DMS153 treated with DMSO at 0.1 percent for 48 hours (cell line): ENCODE data around the gene COG1.
A peak's percentile ranks its signal among the peaks of the same experiment; 100 is the strongest.

ENCODE experiments used
- DNase-seq: peaks from one replicate; lab custom pipeline; 2025; ENCODE audit not compliant: unreplicated experiment; lab: John Stamatoyannopoulos, UW

COG1 gene

DNA sequence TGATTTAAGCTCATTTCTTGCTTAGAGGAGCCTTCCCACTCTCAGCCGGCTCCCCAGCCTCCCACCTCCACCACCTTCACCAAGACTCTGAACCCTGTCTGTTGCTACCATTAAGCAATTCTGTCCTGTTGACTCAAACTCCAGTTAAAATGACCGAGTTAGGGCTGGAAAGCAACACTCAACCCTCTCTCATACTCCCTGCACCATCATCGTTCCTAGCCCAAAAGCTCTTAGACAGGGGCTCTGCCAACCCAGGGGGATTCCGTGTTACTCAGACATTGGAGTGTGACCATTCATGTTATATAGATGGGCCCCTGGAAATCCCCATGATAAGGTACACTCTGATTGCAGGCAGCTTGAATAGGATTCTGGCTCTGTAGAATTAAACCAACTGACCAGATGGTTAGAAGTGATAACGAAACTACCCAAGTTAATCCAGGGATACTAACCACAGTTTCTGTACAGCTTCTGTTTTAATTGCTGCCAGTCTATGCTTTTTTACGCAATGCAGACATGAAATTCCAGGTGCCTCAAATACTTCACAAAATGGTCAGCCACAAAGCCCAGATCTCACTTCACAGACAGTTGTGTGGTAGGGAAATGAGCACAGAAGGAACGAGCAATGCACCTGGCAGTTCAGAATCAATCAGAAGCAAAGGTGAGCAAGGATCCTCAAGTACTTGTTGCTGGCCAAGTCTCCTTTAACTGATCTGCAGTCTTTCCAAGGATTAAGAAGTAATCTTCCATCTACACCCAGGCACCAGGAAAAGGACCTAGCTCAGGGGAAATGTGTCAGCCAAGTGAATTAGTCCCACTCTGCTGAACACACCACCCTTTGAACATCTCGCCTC is 25.9 kb upstream of the COG1 start:
- DNase-seq: no peak

DNA sequence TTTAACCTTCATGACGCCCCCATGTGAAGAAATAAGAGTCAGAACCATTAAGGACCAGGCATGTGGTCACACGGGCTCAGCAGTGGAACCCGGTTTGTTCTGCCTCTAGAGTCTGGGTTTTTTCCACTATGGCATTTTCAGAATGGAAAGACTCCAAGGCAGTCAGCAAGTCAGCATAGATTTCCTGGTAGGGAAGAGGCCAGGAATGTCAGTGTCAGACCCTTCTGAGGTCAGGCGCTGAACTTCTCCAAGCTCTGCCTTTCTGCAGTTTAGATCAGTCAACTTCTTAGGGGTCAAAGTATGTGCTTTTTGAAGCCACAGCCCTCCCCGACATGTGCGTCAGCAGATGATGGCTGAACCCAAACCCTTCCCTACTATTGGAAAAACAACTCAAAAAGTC is 24.2 kb upstream of the COG1 start:
- no peak for DNase-seq

DNA sequence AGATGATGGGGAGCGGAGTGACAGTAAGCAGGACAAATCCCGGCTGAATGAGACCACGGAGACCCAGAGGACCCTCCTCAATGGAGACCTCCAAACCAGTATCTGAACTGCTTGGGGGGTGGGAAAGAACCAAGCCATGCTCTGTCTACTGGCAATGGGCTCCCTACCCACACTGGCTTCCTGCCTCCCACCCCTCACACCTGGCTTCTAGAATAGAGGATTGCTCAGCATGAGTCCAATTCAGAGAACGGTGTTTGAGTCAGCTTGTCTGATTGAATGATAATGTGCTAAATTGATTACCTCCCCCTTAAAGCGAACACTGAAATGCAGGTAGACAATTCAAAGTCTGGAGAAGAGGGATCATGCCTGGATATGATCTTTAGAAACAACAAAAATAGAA is 22.5 kb upstream of the COG1 start:
- no peak for DNase-seq

GRCh38 chr17:73172252-73172651 is 20.6 kb upstream of the COG1 start:
- no peak for DNase-seq

DNA sequence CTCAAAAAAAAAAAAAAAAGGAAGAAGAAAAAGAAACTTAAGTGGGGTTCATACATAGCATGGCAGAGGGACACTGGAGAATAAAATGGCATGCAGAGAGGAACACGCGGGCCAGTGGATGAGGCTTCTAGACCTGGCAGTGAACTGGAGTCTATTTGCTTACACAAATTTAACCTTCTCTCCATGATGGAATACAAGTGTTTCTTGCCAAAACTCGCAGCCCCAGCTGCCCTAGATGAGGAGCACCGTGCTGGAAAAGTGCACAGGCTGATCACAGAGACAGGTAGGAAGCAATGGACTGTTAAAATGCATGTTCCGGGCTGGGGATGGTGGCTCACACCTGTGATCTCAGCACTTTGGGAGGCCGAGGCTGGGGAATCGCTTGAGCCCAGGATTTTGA is 18.7 kb upstream of the COG1 start:
- DNase-seq: no peak

DNA sequence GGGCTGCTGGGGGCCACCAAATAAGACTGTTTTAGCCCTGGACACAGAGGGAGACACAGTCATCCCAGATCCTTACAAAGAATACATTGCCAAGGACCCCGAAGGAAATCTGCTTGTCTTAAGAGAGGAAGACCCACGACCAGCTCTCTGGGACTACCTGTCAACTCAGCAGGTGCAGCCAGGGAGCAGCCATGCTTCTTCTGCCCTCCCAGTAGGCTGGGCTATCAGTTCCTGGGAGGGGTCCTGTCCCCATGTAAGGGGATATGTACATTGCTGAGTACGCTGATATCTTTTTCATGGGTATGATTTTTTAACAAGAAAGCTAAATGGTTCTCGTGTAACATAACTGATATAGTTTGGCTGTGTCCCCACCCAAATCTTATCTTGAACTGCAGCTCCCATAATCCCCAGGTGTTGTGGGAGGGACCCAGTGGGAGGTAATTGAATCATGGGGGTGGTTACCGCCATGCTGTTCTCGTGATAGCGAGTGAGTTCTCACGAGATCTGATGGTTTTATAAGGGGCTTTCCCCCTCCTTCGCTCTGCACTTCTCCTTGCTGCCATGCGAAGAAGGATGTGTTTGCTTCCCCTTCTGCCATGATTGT is 16.8 kb upstream of the COG1 start:
- no peak for DNase-seq

- no peak for DNase-seq
Measured at GRCh38 chr17:73179387-73179786, 13.5 kb upstream of the COG1 start.

GRCh38 chr17:73179878-73180277 is 13.0 kb upstream of the COG1 start:
- no peak for DNase-seq

DNA sequence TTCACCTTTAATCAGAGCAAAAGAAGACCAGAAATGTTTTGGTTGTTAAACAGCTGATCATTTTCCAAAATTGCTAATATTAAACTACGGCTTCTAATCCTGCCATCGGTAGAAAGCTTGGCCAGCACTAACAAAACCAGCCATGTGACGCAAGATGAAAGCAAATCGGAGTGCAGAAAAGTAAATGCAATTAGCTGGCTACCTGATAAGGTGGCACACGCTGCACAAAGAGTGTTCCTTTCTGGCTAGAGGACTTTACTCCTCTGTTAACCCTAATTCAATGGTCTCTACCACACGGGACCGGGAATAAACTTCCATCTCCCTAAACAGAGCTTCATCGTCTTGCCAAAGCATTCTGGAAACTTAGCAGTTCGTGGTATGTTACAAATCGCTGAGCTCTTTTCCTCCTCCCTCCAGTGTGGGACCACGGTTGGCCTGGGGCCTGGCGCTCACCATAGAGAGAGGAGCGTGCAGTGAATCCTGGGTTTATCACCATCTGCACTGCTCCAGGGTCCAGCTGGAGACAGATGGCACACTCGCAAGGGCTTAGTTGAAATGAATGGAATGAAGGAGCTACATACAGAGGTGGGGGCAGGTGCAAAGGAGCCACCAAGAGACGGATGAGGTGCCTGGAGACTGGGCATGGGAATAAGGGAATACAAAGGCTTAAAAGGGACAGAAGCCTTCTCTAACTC is 10.1 kb upstream of the COG1 start:
- no peak for DNase-seq

DNA sequence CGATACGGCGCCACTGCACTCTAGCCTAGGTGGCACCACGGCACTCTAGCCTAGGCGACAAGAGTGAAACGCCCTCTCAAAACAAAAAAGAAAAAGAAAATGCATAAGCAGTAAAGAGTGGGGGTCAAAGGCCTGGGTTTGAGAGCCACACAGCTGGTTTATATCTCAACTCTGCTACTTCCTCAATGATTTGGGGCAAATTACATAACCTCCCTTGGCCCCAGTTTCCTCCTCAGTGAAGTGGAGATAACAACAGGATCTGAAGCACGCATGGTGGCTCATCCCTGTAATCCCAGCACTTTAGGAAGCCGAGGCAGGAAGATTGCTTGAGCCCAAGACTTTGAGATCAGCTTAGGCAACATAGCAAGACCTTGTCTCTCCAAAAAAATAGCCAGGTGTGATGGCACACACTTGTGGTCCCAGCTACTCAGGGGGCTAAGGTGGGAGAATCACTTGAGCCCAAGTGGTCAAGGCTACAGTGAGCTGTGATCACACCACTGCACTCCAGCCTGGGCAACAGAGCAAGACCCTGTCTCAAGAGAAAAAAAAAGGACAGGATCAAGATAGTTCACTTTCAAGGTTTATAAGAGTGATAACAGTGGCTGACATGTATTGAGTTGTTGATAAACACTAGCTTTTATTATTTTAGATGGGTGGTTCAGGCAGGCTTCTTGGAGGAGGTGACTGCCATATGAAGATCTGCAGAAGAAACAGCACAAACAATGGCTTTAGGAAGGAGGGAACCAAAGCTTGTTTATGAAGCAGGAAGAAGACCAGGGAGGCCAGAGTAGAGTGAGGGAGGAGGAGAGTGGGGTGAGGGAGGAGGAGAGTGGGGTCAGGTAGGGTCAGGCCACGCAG is 8.5 kb upstream of the COG1 start:
- no peak for DNase-seq

DNA sequence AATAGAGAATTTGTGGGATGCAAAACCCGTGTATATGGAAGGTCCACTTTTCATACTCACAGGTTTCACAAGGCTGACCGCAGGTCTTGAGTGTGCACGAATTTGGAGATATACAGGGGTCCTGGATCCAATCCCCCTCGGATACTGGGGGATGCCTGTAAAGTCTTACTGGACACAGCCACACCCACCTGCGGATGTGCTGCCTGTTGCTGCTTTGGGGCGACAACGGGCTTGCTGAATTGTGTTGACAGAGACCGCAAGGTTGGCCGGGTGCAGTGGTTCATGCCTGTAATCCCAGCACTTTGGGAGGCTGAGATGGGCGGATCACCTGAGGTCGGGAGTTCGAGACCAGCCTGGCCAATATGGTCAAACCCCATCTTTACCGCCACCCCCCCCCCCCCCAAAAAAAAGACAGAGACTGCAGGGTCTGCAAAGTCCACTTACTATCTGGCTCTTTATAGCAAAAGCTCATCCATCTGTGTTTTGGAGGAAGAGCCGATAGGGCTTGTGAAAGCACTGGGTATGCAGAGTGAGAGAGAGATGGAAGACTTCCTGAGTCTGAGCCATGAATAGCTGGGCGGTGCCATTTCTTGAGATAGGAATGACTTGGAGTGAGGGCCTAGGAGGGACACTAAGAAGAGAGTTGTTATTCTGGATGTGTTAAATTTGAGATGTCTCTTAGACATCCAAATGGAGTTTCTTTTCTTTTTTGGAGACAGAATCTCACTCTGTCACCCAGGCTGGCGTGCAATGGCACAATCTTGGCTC is 6.4 kb upstream of the COG1 start:
- DNase-seq: no peak

DNA sequence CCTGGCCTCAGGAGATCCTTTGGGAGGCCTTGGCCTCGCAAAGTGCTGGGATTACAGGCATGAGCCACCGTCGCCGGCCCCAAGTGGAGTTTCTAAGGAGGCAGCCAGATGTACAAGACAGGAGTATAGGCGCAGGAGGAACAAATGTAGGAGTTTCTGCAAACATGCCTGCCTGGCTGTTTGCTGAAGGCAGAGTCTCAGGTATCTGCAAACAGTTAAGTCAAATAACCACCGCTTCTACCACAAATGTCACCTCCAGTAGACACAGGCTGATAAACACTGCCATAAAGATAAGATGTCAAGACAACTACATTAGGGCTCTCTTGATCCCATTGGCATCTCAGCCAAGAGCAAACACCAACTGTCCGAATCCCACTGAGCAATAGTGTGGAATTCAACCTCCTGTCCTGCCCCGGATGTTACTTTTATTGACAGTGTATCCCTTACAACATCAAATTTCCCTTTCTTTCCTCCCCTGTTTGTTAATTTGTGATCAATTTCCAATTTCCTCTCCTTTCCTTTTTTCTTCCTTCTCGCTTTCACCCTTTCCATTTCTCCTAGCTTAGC is 5.6 kb upstream of the COG1 start:
- no peak for DNase-seq

DNA sequence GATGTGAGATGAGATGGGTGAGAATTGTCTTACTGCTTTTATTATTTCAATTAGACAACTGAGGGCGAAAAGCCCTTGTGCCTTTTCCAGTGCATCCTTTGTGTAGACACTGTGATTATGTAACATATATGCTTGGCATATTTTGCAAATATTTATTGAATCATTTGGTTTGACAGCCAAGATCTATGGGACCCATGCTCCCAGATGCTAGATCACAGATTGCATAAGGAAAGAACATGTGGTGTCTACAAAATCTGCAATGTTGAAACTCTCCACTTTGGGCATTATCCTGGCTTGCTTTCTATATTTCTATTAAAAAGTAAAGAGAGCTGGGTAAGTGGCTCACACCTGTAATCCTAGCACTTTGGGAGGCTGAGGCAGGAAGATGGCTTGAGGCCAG is 4.8 kb upstream of the COG1 start:
- no peak for DNase-seq

DNA sequence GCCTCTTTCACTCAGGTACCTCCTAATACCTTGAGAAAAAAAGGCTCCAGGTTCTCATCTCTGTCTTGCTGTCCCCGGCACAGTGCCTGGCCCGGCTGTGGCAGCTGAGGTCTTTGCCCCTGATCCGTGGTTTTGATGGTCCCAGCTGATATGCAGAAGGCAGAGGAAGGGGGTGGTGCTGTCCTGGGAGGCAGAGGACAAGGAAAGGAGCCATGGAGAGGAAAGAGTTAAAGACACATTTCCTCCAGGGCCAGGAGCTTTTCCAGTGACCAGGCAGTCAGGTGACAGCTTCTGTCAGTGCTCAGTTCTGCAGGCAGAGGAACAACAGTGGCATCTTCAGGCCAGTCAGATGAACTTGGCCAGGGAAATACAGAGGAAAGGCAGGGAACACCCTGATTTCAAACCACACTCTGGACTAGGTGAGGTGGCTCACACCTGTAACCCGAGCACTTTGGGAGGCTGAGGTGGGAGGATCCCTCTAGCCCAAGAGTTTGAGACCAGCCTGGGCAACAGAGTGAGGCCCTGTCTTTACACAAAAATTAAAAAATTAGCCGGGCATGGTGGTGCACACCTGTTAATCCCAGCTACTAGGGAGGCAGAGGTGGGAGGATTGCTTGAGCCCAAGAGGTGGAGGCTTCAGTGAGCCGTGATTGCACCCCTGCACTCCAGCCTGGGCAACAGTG is 3.3 kb upstream of the COG1 start:
- no peak for DNase-seq

- peak; percentile 80 for DNase-seq
Measured at GRCh38 chr17:73191443-73192205, 1.2 kb upstream of the COG1 start.

DNA sequence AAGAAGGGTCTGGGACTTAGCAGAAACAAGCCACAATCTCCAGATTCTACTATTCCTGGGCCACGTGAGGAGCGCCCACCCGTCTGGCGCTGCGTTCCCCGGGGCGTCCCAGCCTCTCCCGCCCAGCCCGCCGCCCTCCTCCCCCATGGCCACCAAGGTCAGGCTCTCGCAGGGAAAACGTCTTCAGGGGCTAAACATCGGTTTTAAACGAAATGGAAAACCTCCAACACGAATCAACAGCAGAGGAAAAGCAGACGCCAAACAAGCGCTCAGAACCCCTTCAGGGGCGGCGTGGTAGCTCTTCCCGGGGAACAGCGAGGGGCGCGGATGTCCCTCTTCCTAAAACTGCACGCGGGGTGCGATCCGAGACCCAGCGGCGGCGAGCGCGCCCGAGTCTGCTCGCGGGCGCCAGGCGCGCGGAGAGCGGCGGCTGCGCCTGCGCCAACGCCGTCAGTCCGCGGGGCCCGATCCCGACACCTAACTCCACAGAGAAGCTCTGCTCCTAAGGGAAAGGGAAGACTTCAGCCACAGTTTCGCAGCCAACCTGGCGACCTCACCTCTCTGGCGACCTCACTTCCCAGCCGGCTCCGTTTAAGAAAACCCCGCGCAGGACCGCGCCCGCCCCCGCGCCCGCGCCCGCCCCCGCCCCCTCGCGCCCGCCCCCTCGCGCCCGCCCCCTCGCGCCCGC is 505 bp upstream of the COG1 start:
- DNase-seq: peak; percentile 46

DNA sequence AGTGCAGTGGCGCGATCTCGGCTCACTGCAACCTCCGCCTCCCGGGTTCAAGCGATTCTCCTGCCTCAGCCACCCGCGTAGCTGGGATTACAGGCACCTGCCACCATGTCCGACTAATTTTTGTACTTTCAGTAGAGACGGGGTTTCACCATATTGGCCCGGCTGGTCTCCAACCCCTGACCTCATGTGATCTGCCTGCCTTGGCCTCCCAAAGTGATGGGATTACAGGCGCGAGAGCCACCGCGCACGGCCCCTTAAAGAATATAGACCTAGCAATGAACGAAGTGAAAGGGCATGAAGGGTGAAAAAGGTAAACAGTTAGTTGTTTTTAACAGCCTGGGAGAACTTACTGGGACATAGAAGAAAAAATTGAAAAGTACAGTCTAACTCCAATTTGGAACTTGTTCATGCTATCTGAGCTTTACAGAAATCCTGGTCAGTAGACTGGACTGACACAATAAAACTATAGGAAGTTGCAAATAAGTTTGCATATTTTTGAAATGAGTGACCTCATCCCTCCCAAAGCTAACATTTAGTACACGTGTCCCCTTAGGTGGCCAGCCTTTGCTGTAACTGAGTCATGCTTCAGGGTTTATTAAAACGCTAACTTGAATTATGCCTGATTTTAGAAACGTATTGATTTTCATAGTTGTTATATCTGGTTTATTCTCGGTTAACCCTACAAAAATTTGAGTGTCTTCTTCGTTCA is 1.8 kb downstream of the COG1 start:
- no peak for DNase-seq

- DNase-seq: peak; percentile 88
Measured at GRCh38 chr17:73196500-73196899, 3.6 kb downstream of the COG1 start.
